GM18505 (cell line): ENCODE data around the gene HLF.

Source experiments
- ATAC-seq: cut with Tn5 transposase; IDR thresholded peaks from one replicate; pipeline ENCODE4 v1.9.1; 2021; ENCODE audit not compliant: unreplicated experiment
- POLR2A ChIP-seq: IDR thresholded peaks from 4 replicates; pipeline ENCODE4 v1.6.1; 2011; ENCODE audit warnings: borderline replicate concordance; ENCODE audit not compliant: insufficient read depth, insufficient read length; ENCODE audit errors: extremely low read depth

Gene HLF

GRCh38 chr17:55237841-55238178 is 26.9 kb upstream of the HLF start:
- no peak for TF ChIP-seq POLR2A
- no peak for ATAC-seq

GRCh38 chr17:55238179-55238930 is 26.4 kb upstream of the HLF start:
- peak; percentile 95 for ATAC-seq
- peak; percentile 28 for TF ChIP-seq POLR2A

- TF ChIP-seq POLR2A: no peak
- ATAC-seq: peak; percentile 29
Measured at GRCh38 chr17:55238931-55239297, 25.8 kb upstream of the HLF start.

- ATAC-seq: no peak
- TF ChIP-seq POLR2A: no peak
Measured at GRCh38 chr17:55241097-55241496, 23.7 kb upstream of the HLF start.

GRCh38 chr17:55242476-55242875 is 22.3 kb upstream of the HLF start:
- ATAC-seq: no peak
- TF ChIP-seq POLR2A: no peak

- TF ChIP-seq POLR2A: no peak
- no peak for ATAC-seq
Measured at GRCh38 chr17:55245986-55246385, 18.8 kb upstream of the HLF start.

GRCh38 chr17:55246583-55246982 is 18.2 kb upstream of the HLF start:
- TF ChIP-seq POLR2A: no peak
- no peak for ATAC-seq

GRCh38 chr17:55248077-55248476 is 16.7 kb upstream of the HLF start:
- ATAC-seq: no peak
- no peak for TF ChIP-seq POLR2A

- no peak for TF ChIP-seq POLR2A
Measured at GRCh38 chr17:55249861-55250260, 14.9 kb upstream of the HLF start.

GRCh38 chr17:55254375-55254774 is 10.4 kb upstream of the HLF start:
- TF ChIP-seq POLR2A: no peak
- no peak for ATAC-seq

More at GRCh38 chr17:55249861-55250260, 14.9 kb upstream of the HLF start:
- ATAC-seq: no peak

- ATAC-seq: no peak
- TF ChIP-seq POLR2A: no peak
Measured at GRCh38 chr17:55258578-55259135, 6.1 kb upstream of the HLF start.

GRCh38 chr17:55259684-55260111 is 5.1 kb upstream of the HLF start:
- no peak for ATAC-seq
- TF ChIP-seq POLR2A: no peak

- TF ChIP-seq POLR2A: no peak
- no peak for ATAC-seq
Measured at GRCh38 chr17:55261311-55261710, 3.4 kb upstream of the HLF start.

- no peak for TF ChIP-seq POLR2A
- no peak for ATAC-seq
Measured at GRCh38 chr17:55263569-55264277, 1.0 kb upstream of the HLF start.
